HepG2 (cell line): ENCODE results near the gene UBC. TPM values are rescaled to one million over a fixed set of nuclear protein-coding genes. Genes with fewer than 3 reads are reported as not detected.
A peak's percentile ranks its signal among the peaks of the same experiment; 100 is the strongest.

Experiments used
- ATF1 ChIP-seq: IDR thresholded peaks from 2 replicates; pipeline ENCODE4 v1.6.1; 2016; ENCODE audit warnings: mild to moderate bottlenecking, control low read depth
- BCL6 ChIP-seq: IDR thresholded peaks from 2 replicates; pipeline ENCODE4 v1.6.1; 2016; ENCODE audit warnings: missing genetic modification reagents, missing compliant biosample characterization
- MAF1 ChIP-seq: sonication (generic); formaldehyde crosslinking; IDR thresholded peaks from 2 replicates; pipeline ENCODE4 v1.5.0; 2020; ENCODE audit warnings: missing genetic modification reagents, borderline replicate concordance
- NFKB2 ChIP-seq: sonication (generic); formaldehyde crosslinking; IDR thresholded peaks from 2 replicates; pipeline ENCODE4 v1.4.0; 2020; ENCODE audit warnings: missing genetic modification reagents, borderline replicate concordance
- NRL ChIP-seq: sonication (generic); formaldehyde crosslinking; IDR thresholded peaks from 2 replicates; pipeline ENCODE4 v1.5.0; 2020; ENCODE audit warnings: missing genetic modification reagents, mild to moderate bottlenecking, moderate library complexity, borderline replicate concordance
- PRPF4 ChIP-seq: fragments of 200-400 bp; formaldehyde crosslinking; IDR thresholded peaks from 2 replicates; pipeline ENCODE4 v1.6.1; 2016; ENCODE audit warnings: low read length, low read depth; ENCODE audit not compliant: poor library complexity, severe bottlenecking
- RXRB ChIP-seq: IDR thresholded peaks from 2 replicates; pipeline ENCODE4 v1.6.1; 2016; ENCODE audit warnings: borderline replicate concordance, missing genetic modification reagents, missing compliant biosample characterization
- YEATS4 ChIP-seq: sonication (generic); formaldehyde crosslinking; IDR thresholded peaks from 2 replicates; pipeline ENCODE4 v1.4.0; 2020; ENCODE audit warnings: missing genetic modification reagents, borderline replicate concordance
- ZBTB7A ChIP-seq: sonication (generic); formaldehyde crosslinking; IDR thresholded peaks from 2 replicates; pipeline ENCODE4 v1.8.0; 2022; ENCODE audit warnings: mild to moderate bottlenecking, missing genetic modification reagents
- ZNF44 ChIP-seq: sonication (generic); formaldehyde crosslinking; IDR thresholded peaks from 2 replicates; pipeline ENCODE4 v1.5.1; 2020; ENCODE audit warnings: mild to moderate bottlenecking, missing genetic modification reagents
- polyA plus RNA-seq, 8 experiments: library from polyadenylated mRNA; depleted of rRNA in 3 of 8; stranded (reverse) in 7 of 8; unstranded in 1 of 8; fragments of >200 nt; fragmentation: Illumina TruSeq in 4 of 8; extraction: Trizol in 4 of 8; gene quantifications; 2 replicates each; pipeline versions ENCODE4 v1.2.1 to v1.2.3, GENCODE V29; 2011 to 2016; ENCODE audit warnings: low read depth in 4 of 8, missing spikeins in 1 of 8, mixed read lengths in 1 of 8; ENCODE audit not compliant: insufficient read depth in 1 of 8
- total RNA-seq, 5 experiments: library from RNA; depleted of rRNA; stranded (reverse); fragments of >200 nt; fragmentation: Illumina TruSeq; extraction: Trizol; gene quantifications; 2 replicates each; pipeline ENCODE4 v1.2.3, GENCODE V29; 2016; ENCODE audit warnings: low read depth in 1 of 5
- TF ChIP-seq, protein P1 (sequence below): sonication (generic); formaldehyde crosslinking; IDR thresholded peaks from 2 replicates; pipeline ENCODE4 v1.4.0; 2020; ENCODE audit warnings: mild to moderate bottlenecking, missing genetic modification reagents, borderline replicate concordance
- TF ChIP-seq, protein P2 (sequence below): sonication (generic); formaldehyde crosslinking; IDR thresholded peaks from 2 replicates; pipeline ENCODE4 v1.8.1; 2023; ENCODE audit warnings: missing genetic modification reagents, inconsistent platforms, borderline replicate concordance
- TF ChIP-seq, protein P3 (sequence below): sonication (generic); formaldehyde crosslinking; IDR thresholded peaks from 2 replicates; pipeline ENCODE4 v1.8.1; 2023; ENCODE audit warnings: mild to moderate bottlenecking, inconsistent platforms, moderate library complexity, missing genetic modification reagents, borderline replicate concordance
- TF ChIP-seq, protein P4 (sequence below): sonication (generic); formaldehyde crosslinking; IDR thresholded peaks from 2 replicates; pipeline ENCODE4 v1.4.0; 2020; ENCODE audit warnings: missing genetic modification reagents
- TF ChIP-seq, protein P5 (sequence below): sonication (generic); formaldehyde crosslinking; IDR thresholded peaks from 2 replicates; pipeline ENCODE4 v1.4.0; 2020; ENCODE audit warnings: missing genetic modification reagents, borderline replicate concordance

The UBC gene
- total and polyA plus RNA-seq, 2 of the 13 experiments (the other 11 are each of a cell fraction or from before 2014, with no cell fraction given), result 805 to 1,432 TPM

DNA sequence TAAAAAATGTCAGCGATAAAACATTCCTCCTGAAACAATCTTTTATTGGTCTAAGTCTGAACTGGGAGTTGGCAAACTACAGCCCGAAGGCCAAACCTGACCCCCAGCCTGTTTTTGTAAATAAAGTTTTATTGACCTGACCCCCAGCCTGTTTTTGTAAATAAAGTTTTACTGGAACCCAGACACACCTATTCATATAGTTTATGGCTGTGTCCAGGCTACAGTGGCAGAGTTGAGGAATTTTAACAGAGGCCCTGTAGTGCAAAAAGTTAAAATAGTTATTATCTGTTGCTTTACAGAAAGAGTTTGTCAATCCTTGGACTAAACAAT, 38.7 kb downstream of the UBC start (continued):
- TF ChIP-seq, protein P1, sequence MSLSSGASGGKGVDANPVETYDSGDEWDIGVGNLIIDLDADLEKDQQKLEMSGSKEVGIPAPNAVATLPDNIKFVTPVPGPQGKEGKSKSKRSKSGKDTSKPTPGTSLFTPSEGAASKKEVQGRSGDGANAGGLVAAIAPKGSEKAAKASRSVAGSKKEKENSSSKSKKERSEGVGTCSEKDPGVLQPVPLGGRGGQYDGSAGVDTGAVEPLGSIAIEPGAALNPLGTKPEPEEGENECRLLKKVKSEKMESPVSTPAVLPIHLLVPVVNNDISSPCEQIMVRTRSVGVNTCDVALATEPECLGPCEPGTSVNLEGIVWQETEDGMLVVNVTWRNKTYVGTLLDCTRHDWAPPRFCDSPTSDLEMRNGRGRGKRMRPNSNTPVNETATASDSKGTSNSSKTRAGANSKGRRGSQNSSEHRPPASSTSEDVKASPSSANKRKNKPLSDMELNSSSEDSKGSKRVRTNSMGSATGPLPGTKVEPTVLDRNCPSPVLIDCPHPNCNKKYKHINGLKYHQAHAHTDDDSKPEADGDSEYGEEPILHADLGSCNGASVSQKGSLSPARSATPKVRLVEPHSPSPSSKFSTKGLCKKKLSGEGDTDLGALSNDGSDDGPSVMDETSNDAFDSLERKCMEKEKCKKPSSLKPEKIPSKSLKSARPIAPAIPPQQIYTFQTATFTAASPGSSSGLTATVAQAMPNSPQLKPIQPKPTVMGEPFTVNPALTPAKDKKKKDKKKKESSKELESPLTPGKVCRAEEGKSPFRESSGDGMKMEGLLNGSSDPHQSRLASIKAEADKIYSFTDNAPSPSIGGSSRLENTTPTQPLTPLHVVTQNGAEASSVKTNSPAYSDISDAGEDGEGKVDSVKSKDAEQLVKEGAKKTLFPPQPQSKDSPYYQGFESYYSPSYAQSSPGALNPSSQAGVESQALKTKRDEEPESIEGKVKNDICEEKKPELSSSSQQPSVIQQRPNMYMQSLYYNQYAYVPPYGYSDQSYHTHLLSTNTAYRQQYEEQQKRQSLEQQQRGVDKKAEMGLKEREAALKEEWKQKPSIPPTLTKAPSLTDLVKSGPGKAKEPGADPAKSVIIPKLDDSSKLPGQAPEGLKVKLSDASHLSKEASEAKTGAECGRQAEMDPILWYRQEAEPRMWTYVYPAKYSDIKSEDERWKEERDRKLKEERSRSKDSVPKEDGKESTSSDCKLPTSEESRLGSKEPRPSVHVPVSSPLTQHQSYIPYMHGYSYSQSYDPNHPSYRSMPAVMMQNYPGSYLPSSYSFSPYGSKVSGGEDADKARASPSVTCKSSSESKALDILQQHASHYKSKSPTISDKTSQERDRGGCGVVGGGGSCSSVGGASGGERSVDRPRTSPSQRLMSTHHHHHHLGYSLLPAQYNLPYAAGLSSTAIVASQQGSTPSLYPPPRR (CRISPR knock-in tag), result 0 out of 2 replicates have a peak, but pooled peaks have one; percentile 29
- TF ChIP-seq RXRB (CRISPR knock-in tag) (peak; percentile 60; the same call in 1 of the 2 replicates), BCL6 (CRISPR knock-in tag) (peak; percentile 46; the same call in 1 of the 2 replicates), ZNF44 (CRISPR knock-in tag) (no peak), YEATS4 (CRISPR knock-in tag) (no peak), ZBTB7A (CRISPR knock-in tag) (no peak), ATF1 (CRISPR knock-in tag) (no peak), PRPF4 (peak; percentile 84), NRL (no peak), NFKB2 (CRISPR knock-in tag) (no peak), MAF1 (CRISPR knock-in tag) (no peak)
- TF ChIP-seq, protein P2, sequence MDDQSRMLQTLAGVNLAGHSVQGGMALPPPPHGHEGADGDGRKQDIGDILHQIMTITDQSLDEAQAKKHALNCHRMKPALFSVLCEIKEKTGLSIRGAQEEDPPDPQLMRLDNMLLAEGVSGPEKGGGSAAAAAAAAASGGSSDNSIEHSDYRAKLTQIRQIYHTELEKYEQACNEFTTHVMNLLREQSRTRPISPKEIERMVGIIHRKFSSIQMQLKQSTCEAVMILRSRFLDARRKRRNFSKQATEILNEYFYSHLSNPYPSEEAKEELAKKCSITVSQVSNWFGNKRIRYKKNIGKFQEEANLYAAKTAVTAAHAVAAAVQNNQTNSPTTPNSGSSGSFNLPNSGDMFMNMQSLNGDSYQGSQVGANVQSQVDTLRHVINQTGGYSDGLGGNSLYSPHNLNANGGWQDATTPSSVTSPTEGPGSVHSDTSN (CRISPR knock-in tag), result no peak
- TF ChIP-seq, protein P3, sequence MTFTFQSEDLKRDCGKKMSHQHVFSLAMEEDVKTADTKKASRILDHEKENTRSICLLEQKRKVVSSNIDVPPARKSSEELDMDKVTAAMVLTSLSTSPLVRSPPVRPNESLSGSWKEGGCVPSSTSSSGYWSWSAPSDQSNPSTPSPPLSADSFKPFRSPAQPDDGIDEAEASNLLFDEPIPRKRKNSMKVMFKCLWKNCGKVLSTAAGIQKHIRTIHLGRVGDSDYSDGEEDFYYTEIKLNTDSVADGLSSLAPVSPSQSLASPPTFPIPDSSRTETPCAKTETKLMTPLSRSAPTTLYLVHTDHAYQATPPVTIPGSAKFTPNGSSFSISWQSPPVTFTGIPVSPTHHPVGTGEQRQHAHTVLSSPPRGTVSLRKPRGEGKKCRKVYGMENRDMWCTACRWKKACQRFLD (CRISPR knock-in tag), result no peak
- TF ChIP-seq, protein P4, sequence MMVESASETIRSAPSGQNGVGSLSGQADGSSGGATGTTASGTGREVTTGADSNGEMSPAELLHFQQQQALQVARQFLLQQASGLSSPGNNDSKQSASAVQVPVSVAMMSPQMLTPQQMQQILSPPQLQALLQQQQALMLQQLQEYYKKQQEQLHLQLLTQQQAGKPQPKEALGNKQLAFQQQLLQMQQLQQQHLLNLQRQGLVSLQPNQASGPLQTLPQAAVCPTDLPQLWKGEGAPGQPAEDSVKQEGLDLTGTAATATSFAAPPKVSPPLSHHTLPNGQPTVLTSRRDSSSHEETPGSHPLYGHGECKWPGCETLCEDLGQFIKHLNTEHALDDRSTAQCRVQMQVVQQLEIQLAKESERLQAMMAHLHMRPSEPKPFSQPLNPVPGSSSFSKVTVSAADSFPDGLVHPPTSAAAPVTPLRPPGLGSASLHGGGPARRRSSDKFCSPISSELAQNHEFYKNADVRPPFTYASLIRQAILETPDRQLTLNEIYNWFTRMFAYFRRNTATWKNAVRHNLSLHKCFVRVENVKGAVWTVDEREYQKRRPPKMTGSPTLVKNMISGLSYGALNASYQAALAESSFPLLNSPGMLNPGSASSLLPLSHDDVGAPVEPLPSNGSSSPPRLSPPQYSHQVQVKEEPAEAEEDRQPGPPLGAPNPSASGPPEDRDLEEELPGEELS (CRISPR knock-in tag), result peak; percentile 45; the same call in 1 of the 2 replicates
- TF ChIP-seq, protein P5, sequence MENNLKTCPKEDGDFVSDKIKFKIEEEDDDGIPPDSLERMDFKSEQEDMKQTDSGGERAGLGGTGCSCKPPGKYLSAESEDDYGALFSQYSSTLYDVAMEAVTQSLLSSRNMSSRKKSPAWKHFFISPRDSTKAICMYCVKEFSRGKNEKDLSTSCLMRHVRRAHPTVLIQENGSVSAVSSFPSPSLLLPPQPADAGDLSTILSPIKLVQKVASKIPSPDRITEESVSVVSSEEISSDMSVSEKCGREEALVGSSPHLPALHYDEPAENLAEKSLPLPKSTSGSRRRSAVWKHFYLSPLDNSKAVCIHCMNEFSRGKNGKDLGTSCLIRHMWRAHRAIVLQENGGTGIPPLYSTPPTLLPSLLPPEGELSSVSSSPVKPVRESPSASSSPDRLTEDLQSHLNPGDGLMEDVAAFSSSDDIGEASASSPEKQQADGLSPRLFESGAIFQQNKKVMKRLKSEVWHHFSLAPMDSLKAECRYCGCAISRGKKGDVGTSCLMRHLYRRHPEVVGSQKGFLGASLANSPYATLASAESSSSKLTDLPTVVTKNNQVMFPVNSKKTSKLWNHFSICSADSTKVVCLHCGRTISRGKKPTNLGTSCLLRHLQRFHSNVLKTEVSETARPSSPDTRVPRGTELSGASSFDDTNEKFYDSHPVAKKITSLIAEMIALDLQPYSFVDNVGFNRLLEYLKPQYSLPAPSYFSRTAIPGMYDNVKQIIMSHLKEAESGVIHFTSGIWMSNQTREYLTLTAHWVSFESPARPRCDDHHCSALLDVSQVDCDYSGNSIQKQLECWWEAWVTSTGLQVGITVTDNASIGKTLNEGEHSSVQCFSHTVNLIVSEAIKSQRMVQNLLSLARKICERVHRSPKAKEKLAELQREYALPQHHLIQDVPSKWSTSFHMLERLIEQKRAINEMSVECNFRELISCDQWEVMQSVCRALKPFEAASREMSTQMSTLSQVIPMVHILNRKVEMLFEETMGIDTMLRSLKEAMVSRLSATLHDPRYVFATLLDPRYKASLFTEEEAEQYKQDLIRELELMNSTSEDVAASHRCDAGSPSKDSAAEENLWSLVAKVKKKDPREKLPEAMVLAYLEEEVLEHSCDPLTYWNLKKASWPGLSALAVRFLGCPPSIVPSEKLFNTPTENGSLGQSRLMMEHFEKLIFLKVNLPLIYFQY (CRISPR knock-in tag), result no peak
